Measurements from ENCODE around the gene NPTX1.
A peak's percentile ranks its signal among the peaks of the same experiment; 100 is the strongest.

Gene NPTX1

GRCh38 chr17:80478487-80479245 is 2.3 kb upstream of the NPTX1 start:
- no peak for DNase-seq (ENCODE audit: low read depth in 2 of 2)

GRCh38 chr17:80477647-80478478 is 1.5 kb upstream of the NPTX1 start:
- DNase-seq (ENCODE audit: low read depth in 2 of 2), result no peak

- no peak for DNase-seq (ENCODE audit: low read depth in 2 of 2)
These were observed 655 bp upstream of the NPTX1 start for GRCh38 chr17:80476877-80477646.

- DNase-seq (ENCODE audit: low read depth in 2 of 2), result no peak
These were observed 1.2 kb downstream of the NPTX1 start for GRCh38 chr17:80474961-80475909.

DNA sequence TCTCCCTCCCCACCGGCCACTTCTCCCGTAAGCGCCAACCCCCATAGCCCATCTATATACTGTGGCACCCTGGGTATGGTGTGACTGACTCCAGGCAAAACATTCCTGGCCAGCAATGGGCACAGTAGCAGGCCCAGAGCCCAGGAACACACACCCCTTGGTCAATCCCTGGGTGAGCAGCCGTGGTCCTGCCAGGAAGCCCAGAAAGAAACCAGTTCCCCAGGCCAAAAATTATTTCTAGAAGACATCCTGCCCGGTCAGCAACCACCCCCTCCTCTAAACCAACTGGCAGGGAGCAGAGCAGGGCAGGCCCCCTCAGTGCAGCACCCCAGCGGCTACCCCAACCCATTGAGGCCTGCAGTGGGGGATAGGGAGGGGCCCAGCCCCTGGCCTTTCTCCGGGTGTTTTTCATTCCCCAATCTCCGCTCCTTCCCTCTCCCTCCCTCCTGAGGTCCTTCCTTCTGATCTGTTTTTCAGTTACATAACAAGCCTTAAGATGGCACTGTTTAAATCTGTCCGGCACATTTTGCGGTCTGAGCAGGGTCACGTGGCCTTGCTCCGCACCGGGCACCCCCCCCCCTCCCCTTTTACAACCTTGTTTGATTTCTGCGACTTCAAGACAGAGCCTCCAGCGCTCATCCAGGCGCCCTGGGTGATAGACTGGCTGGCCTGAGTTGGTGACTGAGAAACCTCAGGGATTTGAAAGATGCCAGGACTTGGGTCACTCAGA is 2.0 kb downstream of the NPTX1 start:
- DNase-seq (ENCODE audit: low read depth in 2 of 2), result no peak

DNA sequence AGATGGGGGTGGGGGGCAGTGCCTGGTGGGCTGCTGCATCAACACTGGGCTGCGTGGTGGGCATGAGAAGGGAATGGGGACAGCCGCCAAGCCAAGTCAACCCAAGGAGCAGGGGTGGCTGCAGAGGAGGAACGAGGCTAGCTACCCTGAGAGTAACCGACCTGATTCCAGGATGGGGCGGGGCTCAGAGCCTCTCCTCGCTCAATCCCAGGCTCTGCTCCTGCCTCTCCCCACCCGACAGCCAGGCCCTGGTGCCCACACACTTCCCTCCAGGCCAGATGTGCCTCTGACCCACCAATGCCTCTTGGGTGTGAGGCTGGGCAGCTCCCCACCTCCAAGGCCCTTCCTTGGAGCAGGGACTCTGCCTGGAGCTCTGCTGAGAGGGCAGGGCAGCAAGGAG is 2.7 kb downstream of the NPTX1 start:
- DNase-seq (ENCODE audit: low read depth in 2 of 2), result no peak

DNA sequence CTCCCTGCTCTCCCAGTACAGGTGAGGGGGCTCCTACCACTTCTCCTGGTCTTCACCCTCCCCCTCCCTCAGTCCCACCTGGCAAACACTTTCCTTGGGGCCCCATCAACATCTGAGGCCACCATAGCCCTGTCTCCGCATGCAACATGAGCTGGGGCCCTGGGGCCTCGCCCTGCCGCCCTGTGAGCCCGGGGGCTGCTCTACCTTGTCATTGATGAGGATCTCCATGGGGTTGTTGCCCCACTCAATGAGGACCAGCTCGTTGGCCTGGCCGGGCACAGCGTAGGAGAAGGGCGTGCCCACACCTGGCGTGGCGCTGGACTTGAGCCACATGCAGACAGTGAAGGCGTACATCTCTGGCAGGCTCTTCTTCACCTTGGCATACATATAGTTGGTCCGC is 3.4 kb downstream of the NPTX1 start:
- DNase-seq (ENCODE audit: low read depth in 2 of 2), result no peak

- peak; percentile 16 to 39 for DNase-seq (ENCODE audit: low read depth in 2 of 2)
These were observed 4.5 kb downstream of the NPTX1 start for GRCh38 chr17:80471922-80472321.

DNA sequence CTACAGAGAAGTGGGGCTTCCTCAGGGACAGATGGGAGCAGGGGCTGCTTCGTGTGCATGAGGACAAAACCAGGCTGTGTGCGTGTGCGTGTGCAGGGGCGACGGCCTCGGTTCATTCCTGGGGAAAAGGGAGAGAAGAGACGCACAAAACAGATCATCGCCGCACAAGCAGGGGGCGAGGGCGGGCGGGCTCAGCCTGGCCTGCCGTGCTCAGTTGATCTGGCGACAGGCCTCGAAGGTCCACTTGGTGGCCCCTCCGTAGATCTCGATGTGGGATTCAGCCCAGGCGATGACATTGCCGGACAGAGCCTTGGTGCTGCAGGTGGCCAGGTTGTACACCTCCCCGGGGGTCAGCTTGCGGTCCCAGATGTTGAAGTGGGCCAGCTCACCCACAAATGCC is 5.8 kb downstream of the NPTX1 start:
- no peak for DNase-seq (ENCODE audit: low read depth in 2 of 2)

DNA sequence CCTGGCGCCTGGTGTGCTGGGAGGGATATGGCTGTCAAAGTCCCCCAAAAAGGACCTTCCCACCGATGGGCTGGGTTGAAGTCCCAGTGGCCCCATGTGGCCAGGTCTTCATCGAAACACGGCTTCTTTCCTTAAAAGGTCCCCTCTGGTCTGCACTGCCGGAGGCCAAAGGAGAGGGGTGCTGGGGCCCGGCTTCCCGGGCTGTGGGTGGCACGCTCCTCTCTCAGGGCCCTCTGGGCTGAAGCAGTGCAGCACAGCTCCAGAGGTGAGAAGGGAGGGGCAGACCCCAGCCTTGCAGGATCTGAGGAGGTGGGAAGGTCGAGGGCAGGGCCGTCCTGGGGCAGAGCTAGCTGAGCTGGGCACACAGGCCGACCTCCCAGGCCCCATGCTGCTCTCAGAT is 6.7 kb downstream of the NPTX1 start:
- no peak for DNase-seq (ENCODE audit: low read depth in 2 of 2)

DNA sequence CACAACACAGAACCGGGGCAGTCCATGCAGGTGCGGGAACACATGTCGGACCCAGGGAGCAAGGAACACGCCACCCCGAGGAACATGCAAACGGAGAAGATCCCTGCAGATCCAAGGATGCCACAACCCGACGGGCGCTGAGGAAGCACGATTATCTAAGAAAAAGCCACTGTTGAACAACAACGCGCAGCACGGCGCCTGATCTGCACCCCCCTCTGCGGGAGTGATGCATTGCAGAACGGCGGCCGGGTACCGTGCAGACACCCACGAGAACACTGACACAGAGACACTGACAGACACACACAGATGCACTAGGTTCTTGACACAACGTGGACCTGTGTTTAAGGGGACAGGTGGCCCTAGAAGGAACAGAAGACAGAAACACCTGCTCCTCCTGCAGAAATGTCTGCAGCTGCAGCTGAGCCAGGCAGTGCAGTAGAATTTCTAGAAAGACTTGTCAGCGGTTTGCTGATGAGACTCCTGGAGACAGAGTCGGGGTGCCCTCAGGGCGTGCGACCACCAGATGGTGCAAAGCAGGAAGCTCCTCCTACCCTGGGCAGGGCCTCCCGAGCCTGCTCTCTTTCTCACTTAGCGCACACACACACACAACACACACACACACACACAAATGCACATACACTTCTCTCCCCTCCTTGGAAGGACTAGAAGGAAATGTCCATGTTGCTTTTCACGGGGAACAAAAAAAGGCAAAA is 7.5 kb downstream of the NPTX1 start:
- DNase-seq (ENCODE audit: low read depth in 2 of 2), result no peak

DNA sequence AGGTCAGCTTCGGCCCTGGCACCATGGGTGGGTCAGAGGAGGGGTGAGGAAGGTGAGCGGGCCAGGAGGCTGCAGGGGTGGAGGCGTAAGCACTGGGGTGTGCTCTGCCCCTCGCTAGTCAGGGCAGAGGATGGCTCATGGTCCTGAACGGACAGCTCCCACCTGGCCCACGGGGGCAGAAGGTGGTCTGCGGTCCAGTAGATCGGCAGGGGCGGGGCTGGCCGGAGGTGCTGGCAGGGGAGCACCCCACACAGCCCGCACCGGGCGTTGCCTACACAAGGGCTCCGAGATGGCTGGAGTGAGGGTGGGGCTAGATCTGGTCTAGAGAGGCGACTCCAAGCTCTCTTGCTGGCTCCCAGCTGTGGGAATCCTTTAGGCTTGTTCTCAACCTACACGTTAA is 8.2 kb downstream of the NPTX1 start:
- no peak for DNase-seq (ENCODE audit: low read depth in 2 of 2)

DNA sequence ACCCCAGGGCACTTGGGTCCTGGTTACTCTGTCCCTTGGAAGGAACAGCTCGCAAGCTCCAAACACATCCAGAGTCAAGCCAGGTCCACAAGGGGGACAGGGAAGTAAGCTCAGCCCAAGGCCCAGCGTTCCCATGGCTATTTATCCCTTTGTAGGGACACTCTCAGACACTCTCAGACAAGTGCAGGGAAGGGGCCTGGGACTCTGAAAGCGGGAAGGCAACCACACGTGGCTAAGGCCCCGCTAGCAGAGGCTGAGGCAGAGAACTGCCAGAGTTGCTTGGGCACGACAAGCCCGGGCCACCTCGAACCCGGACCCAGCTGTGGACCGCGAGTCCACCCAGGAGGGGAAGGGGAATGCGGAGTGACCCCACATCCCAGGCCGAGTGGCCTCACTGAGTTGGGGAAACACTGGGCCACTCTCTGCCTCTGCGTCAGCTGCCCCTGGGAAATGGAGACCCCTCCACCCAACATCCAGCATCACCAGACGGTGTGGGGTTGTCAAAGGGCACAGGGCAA is 10.2 kb downstream of the NPTX1 start:
- DNase-seq (ENCODE audit: low read depth in 2 of 2), result no peak

GRCh38 chr17:80465327-80465974 is 11.0 kb downstream of the NPTX1 start:
- no peak for DNase-seq (ENCODE audit: low read depth in 2 of 2)

GRCh38 chr17:80464486-80464885 is 11.9 kb downstream of the NPTX1 start:
- no peak for DNase-seq (ENCODE audit: low read depth in 2 of 2)

DNA sequence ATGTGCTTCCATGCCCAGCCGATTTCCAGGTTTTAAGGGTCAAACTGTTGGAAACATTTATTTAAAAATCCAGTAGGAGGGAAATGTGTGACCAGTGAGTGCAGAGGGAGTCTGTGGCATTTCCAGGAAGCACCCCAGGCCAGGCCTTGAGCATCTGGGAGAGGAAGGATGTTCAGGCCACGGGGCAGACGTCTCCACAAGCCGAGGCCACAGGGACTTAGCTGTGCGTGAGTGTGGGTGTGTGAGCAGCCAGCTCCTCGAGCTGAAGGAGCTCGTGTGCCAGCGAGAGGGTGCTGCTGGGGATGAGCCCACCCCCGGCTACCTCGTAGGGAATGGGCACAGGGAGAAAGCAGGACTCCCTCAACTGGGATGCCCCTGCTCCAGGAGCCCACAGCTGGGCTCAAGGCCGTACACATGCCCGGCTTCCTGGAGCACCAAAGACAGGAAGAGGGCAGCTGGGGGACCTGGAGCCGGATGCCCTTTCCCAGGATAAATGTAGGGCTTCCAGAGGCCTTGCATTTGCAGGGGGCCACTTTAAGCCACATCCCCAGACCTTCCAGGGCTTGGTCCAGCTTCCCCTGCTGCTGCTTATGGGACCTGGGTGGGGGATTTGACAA is 12.5 kb downstream of the NPTX1 start:
- DNase-seq (ENCODE audit: low read depth in 2 of 2), result no peak

DNA sequence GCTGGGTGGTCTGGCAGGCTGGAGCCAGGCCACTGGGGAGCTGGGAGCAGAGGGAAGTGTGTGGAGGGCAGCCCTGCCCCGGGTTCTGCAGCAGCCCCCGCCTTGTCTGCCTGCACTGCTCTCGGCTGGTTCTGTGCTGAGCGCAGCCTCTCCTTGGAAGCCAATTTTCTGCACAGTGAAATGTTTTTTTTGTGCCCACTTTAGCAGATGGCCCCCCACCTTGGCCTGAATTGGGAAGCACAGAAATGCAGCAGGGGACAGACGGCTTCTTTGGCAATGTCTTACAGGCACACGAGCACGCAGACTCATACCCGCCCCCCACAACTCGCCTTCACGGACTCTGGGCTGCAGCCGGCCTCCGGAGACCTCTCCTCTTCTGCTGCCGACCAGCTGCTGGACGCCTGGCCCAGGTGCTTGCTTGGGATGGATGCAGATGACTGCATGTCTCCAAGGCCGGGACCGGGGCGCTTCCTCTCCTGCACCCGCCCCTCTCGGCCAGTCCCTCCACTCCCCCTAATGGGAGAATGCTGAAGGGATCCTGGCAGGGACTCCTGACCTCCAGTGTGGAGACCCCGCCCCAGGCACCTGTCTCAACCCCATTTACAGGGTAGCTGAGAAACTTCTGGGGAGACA is 14.8 kb downstream of the NPTX1 start:
- DNase-seq (ENCODE audit: low read depth in 2 of 2), result no peak

- no peak for DNase-seq (ENCODE audit: low read depth in 2 of 2)
These were observed 16.0 kb downstream of the NPTX1 start for GRCh38 chr17:80460429-80460834.

Data from stimulated activated CD8-positive, alpha-beta memory T cell treated with anti-CD3 and anti-CD28 coated beads, Interleukin-7, amount 100 ng/mL, for 4 hours (primary cell).